Natural killer cell treated with Interleukin-12 subunit alpha and Interleukin-12 subunit beta and Interleukin-15 and Interleukin-18, amount 100 ng/mL, for 72 hours (primary cell): ENCODE measurements around the gene TGM1. TPM values are rescaled to one million over a fixed set of nuclear protein-coding genes. Genes with fewer than 3 reads are reported as not detected.

Experiments
- ATAC-seq, 2 donors: fragments of 150-1000 bp; cut with Tn5 transposase in 1 of 2; sonication (Bioruptor Pico), chemical (Tn5 transposase) in 1 of 2; 2 replicates each; pipeline ENCODE4 v1.10.0; 2021
- DNase-seq: peaks from one replicate; pipeline ENCODE4 v3.0.0; 2022; ENCODE audit warnings: low spot score
- H3K27ac Mint-ChIP-seq, 2 donors: 1 replicate in 1 of 2; 2 replicates in 1 of 2; pipeline ENCODE4 v1.8.0; 2022; ENCODE audit warnings: mixed read lengths in 2 of 2, mild to moderate bottlenecking in 1 of 2, moderate library complexity in 1 of 2
- H3K27me3 Mint-ChIP-seq, 2 donors: 1 replicate in 1 of 2; 2 replicates in 1 of 2; pipeline ENCODE4 v1.8.0; 2022; ENCODE audit warnings: mixed read lengths in 2 of 2
- H3K36me3 Mint-ChIP-seq: one replicate; pipeline ENCODE4 v1.8.0; 2022; ENCODE audit warnings: mixed read lengths
- H3K4me1 Mint-ChIP-seq, 2 donors: 1 replicate in 1 of 2; 2 replicates in 1 of 2; pipeline ENCODE4 v1.8.0; 2022; ENCODE audit warnings: low read depth in 2 of 2, mixed read lengths in 2 of 2, mild to moderate bottlenecking in 1 of 2
- H3K4me3 Mint-ChIP-seq: one replicate; pipeline ENCODE4 v1.8.0; 2022; ENCODE audit warnings: mixed read lengths
- H3K9me3 Mint-ChIP-seq: 2 replicates; pipeline ENCODE4 v1.8.0; 2022; ENCODE audit warnings: mixed read lengths
- total RNA-seq, 2 donors: library from RNA; stranded (reverse); gene quantifications; one replicate each; pipeline ENCODE4 v1.2.3, GENCODE V29; 2022

The TGM1 gene
- total RNA-seq: 1 to 10 TPM; 2.5 to 8.7 TPM

DNA sequence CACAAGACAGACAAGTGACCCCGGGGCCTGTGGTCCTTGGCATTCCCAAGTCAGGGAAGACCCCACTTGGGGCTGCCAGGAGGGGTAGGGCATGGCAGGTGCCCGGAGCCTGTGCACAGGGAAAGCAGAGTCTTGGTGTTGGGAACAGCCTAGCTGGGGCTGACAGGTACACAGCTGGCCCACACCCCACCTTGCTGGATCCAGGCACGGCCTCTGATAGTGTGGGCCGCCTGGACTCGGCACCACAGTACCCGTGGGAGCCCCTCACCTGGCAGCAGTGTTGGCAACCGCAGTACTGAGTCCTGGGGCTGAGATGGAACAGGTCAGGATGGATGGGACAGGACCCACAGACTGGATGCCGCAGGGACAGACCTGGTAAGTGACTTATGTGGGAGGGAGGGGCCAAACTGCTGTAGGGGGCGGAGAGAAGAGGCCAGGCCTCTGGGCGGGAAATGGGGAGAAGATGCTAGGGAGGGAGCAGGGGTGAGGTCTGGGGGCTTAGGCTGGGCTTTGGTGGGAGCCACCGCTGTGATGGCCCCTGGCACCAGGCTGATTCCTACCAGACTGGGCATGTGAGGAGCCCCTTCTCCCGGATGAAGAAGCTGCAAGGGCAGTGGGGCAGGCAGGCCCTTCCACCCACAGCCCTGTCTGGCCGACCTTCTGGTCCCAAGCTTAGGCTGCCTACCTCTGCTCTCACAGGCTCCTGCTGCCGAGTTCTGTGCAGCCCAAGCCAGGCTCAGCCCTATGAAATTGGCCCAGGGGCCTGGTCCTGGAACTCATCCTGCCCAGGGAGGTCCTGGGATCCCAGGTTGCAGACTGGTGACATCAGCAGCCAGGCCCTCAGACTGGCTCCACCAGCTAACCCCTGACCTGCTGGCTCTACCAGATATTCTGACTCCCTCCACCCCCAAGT, at the start of gene TGM1:
TGM1 (minus strand) TSS at position 357 of the 913 bp plus-strand sequence. CDS start 825 bp downstream, outside the sequence.
- DNase-seq (no peak), ATAC-seq (no peak)
- H3K27ac Mint-ChIP-seq: no peak within 1 kb of the TSS
- no peaks in the 10 kb centered on the region for H3K36me3 Mint-ChIP-seq
- peaks cover 0 to 7% of the 10 kb centered on the region in 2 donors for H3K4me1 Mint-ChIP-seq
- no peaks in the 10 kb centered on the region for H3K9me3 Mint-ChIP-seq
- no peak within 1 kb of the TSS for H3K4me3 Mint-ChIP-seq
- no peaks in the 10 kb centered on the region for H3K27me3 Mint-ChIP-seq

DNA sequence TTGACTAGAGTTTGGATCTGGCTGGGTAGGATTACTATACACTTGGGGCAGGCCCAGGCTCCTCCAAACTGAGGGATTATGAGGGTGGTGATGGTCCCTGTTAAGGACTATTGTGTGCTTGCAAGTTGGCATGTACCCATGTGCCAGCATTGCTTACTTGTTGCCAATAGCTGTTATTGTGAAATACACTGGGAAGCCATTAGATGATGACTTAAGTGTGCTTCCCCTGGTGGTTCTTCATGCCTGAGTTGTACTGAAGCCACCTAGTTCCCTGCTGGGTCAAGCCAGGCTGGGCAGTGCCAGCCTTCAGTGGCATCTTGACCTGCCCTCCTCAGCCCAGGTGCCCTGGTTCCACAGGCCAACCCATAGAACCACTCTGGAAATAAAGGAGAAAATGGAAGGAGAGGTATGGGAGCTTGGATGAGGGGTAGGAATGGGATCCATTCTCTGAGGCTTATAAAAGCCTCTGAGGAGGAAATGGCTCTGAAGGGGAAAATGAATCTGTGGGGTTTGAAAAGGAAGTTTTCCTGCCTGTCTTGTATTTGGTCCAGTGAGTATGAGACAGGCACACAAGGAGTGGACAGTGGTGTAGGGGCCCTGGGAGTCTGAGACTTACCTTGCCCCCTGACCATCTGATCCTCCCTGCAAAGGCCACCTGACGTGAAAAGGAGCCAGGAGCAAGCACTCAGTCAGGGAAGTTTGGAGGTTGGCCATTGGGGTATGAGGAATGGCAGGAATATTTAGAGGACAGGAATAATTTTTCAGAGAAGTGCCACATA, 49.0 kb upstream of the TGM1 start:
- ATAC-seq (peak; percentile 5 to 48), DNase-seq (no peak)
- Mint-ChIP-seq H3K4me1 (peaks cover 69 to 71% of the 10 kb centered on the region in 2 donors), H3K27ac (peak overlapping the region; percentile 83 to 93), H3K36me3 (no peaks in the 10 kb centered on the region), H3K9me3 (no peaks in the 10 kb centered on the region), H3K4me3 (peak overlapping the region; percentile 84), H3K27me3 (no peaks in the 10 kb centered on the region)

GRCh38 chr14:24310646-24311604, 47.9 kb upstream of the TGM1 start, which contains the start of gene LTB4R:
LTB4R (plus strand) TSS chr14:24311502; CDS start chr14:24315652, 4,150 bp downstream.
- peak within 1 kb of the TSS; percentile 83 to 93 for H3K27ac Mint-ChIP-seq
- no peaks in the 10 kb centered on the region for H3K9me3 Mint-ChIP-seq
- ATAC-seq (peak; percentile 87), DNase-seq (peak; percentile 71)
- peak within 1 kb of the TSS; percentile 84 for H3K4me3 Mint-ChIP-seq
- H3K36me3 Mint-ChIP-seq: peaks cover 2% of the 10 kb centered on the region
- no peaks in the 10 kb centered on the region for H3K27me3 Mint-ChIP-seq
- H3K4me1 Mint-ChIP-seq: peaks cover 69 to 71% of the 10 kb centered on the region in 2 donors

GRCh38 chr14:24310265-24310645, 47.3 kb upstream of the TGM1 start:
- Mint-ChIP-seq H3K27ac (peak overlapping the region; percentile 61 to 70), H3K4me1 (peaks cover 64 to 66% of the 10 kb centered on the region in 2 donors), H3K27me3 (no peaks in the 10 kb centered on the region), H3K9me3 (no peaks in the 10 kb centered on the region), H3K4me3 (peak overlapping the region; percentile 84), H3K36me3 (peaks cover 9% of the 10 kb centered on the region)
- no peak for ATAC-seq
- DNase-seq: no peak

- DNase-seq (no peak), ATAC-seq (no peak)
- H3K27ac Mint-ChIP-seq: peak within 1 kb of the TSS; percentile 61 to 70
- peaks cover 14% of the 10 kb centered on the region for H3K36me3 Mint-ChIP-seq
- H3K4me1 Mint-ChIP-seq: peaks cover 59 to 65% of the 10 kb centered on the region in 2 donors
- H3K4me3 Mint-ChIP-seq: peak within 1 kb of the TSS; percentile 84
- H3K27me3 Mint-ChIP-seq: no peaks in the 10 kb centered on the region
- H3K9me3 Mint-ChIP-seq: no peaks in the 10 kb centered on the region
Observed at GRCh38 chr14:24309538-24310264, 46.7 kb upstream of the TGM1 start, which contains the start of gene LTB4R2. LTB4R2 (plus strand) TSS chr14:24310140; CDS start chr14:24310665, 525 bp downstream.

GRCh38 chr14:24308342-24309124, 45.6 kb upstream of the TGM1 start:
- no peaks in the 10 kb centered on the region for H3K9me3 Mint-ChIP-seq
- peaks cover 51 to 53% of the 10 kb centered on the region in 2 donors for H3K4me1 Mint-ChIP-seq
- no peaks in the 10 kb centered on the region for H3K27me3 Mint-ChIP-seq
- H3K27ac Mint-ChIP-seq: peak overlapping the region; percentile 9 to 70
- DNase-seq (no peak), ATAC-seq (no peak)
- H3K36me3 Mint-ChIP-seq: peaks cover 23% of the 10 kb centered on the region
- H3K4me3 Mint-ChIP-seq: peak overlapping the region; percentile 2

DNA sequence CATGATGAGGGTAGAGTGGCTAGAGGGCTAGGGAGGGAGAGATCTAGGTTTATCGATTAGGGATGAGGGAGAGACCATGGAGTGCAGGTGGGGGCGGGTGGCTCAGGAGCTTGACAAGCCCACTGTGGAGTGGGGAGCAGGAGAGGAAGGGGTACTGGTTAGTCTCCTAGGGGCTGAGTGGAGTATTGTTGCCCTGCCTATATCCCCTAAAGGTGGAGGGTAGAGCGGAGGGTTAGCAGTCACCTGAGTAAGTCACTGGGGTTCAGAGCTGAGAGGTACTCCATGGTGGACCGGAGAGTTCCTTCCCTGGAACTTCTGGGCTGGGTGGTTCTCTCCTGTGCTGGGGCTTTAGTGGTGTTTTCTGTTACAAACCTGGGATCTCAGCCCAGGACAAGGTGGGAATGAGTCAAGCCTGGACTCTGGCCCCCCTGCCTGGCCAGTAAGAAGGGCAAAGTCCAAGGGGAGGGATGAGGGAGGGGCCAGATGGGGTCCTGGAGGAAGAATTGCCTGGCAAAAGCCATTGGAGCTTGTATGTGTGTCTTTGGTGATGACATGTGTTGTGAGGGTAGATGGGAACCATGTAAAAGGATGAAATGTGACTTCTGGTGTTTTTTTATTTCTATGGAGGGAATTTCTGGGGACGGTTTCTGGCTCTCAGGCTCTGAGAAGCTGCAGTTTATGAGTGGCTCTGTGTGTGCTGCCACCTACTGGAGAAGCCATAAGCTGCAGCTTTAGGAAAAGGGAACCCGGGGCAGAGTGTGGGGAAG, 44.8 kb upstream of the TGM1 start, which contains the start of gene CIDEB:
CIDEB (minus strand) TSS at position 403 of the 767 bp plus-strand sequence; CDS start at position 284, 119 bp downstream.
- Mint-ChIP-seq H3K36me3 (peaks cover 23% of the 10 kb centered on the region), H3K4me3 (peak within 1 kb of the TSS; percentile 2), H3K27me3 (no peaks in the 10 kb centered on the region), H3K27ac (peak within 1 kb of the TSS; percentile 9 to 15), H3K9me3 (no peaks in the 10 kb centered on the region), H3K4me1 (peaks cover 44 to 46% of the 10 kb centered on the region in 2 donors)
- ATAC-seq (no peak), DNase-seq (no peak)

DNA sequence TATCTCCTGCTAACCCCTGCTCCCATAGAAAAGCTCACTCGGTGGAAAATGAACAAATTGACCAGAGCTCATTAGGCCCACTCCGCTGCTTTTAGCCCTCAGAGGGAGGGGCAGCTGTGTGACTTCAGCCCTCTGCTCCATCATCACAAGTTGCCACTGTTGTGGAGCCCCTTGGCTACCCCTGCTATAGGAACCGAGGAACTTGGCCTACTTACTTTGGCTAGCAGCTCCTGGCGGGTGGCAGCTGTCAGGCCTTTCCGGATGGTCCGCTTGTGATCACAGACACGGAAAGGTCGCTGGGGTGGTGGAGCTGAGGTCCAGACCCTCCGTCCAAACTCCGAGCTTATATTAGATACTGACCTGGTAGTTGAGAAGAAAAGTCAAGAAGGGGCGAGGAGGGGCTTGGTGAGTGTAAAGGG, 44.2 kb upstream of the TGM1 start:
- Mint-ChIP-seq H3K9me3 (no peaks in the 10 kb centered on the region), H3K27me3 (no peaks in the 10 kb centered on the region), H3K4me3 (no peak overlapping the region), H3K27ac (peak overlapping the region in 1 of 2 donors; percentile 5), H3K4me1 (peaks cover 38 to 41% of the 10 kb centered on the region in 2 donors), H3K36me3 (peaks cover 23% of the 10 kb centered on the region)
- ATAC-seq (no peak), DNase-seq (no peak)

DNA sequence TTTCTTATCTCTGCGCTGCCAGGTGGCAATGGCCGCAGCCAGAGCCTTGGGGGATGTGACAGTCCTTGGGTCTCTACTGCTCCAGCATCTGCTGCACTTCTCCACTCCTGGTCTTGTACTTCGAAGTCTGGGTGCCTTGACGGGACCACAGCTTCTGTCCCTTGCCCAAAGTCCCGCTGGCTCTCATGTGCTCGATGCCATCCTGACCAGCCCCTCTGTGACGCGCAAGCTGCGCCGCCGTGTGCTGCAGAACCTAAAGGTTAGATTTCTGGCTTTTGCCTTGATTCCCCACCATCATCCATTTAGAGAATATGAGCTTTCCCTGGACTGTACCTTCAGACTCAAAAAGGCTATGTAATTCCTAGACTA, 41.0 kb upstream of the TGM1 start:
- DNase-seq: no peak
- Mint-ChIP-seq H3K4me1 (peaks cover 34 to 39% of the 10 kb centered on the region in 2 donors), H3K36me3 (peaks cover 23% of the 10 kb centered on the region), H3K27me3 (no peaks in the 10 kb centered on the region), H3K9me3 (no peaks in the 10 kb centered on the region), H3K4me3 (no peak overlapping the region), H3K27ac (no peak overlapping the region)
- no peak for ATAC-seq

DNA sequence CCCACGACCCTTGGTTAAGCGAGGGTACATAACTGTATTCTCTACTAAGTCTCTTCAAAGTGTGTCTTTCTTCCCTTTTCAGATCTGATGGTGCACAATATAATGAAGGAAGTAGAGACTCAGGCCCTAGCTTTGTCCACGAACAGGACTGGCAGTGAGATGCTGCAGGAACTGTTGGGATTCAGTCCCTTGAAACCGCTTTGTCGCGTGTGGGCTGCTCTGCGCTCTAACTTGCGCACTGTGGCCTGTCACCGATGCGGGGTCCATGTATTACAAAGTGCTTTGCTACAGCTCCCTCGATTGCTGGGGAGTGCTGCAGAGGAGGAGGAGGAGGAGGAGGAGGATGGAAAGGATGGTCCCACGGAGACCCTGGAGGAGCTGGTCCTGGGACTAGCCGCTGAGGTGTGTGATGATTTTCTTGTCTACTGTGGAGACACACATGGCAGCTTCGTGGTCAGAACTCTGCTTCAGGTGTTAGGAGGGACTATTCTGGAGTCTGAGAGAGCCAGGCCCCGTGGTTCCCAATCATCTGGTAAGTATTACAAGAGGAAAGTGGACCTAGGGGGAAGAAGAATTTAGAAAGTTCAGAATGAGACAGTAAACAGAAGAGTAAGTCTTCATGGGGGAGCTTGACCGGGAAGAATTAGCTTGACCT, 37.5 kb upstream of the TGM1 start:
- Mint-ChIP-seq H3K27me3 (no peaks in the 10 kb centered on the region), H3K4me3 (peak overlapping the region; percentile 92), H3K27ac (peak overlapping the region; percentile 78 to 90), H3K36me3 (peaks cover 16% of the 10 kb centered on the region), H3K9me3 (no peaks in the 10 kb centered on the region), H3K4me1 (peaks cover 43 to 56% of the 10 kb centered on the region in 2 donors)
- no peak for ATAC-seq
- no peak for DNase-seq
